Activated CD4-positive, alpha-beta T cell treated with anti-CD3 and anti-CD28 coated beads, Interleukin-2, Interleukin-6, amounts not matched to agents 100 ng/mL and 50 ng/mL, durations not matched to agents 16 hours and 8 hours (primary cell): ENCODE data around the gene CACHD1.
"Not testable (repeated sequence)": the region's sequence is repeated elsewhere in the genome, so short reads cannot be mapped to it uniquely, and the experiment has no call there.

ENCODE experiments used
- DNase-seq: peaks from one replicate; pipeline ENCODE4 v3.0.0-alpha.2; 2020

Gene CACHD1

DNA sequence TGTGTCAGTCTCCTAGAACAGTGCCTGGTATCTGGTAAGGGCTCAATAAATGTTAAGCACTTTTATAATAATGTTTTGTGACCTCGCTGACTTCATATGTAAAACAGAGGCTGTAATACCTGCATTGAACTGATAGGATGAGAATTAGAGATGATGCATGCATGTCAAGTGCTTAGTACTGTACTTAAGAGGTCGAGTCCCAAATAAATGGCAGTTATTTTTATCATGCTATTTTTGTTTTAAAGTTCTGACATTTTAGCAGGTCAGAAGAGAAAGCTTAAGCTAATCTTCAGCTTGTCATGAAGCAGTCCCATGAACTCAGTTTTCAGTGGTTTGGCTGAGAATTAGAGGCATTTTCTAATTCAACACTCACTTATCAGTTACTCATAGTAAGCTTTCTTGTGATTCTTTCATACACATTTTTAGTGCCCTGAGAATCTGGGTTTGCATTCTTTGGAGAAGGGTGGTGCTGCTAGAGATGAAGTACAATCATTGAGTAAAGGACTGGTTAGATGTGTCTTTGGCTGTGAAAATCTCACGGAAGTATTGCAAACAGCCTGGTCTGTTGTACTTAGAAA is 199.3 kb downstream of the CACHD1 start:
- DNase-seq = no peak

DNA sequence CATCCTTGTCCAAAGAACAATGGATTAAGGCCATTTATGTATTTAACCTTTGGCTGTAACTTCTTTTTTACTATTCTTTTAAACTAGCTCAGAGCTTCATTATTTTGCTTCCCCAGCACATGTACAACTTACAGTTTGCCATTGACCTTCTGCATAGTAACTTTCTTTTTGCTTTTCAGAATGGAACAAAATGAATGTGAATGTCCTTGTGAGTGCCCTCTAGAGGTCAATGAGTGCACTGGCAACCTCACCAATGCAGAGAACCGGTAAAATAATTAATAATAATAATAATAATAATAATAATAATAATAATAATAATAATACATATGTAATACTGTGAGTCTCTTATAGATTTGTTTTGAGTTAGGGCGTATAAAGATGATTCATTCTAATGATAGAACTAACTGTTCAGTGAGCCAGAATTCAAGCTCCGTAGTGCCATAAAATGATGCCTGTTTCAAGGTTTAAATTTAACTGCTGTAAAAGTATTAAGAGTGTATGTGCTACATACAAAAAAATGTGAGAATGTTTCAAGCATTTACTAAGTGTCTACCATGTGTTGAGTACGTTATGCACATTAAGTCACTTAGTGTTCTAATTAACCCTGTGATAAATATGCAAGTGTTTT is 205.9 kb downstream of the CACHD1 start:
- DNase-seq = peak; percentile 11

GRCh38 chr1:64676386-64676785 is 206.5 kb downstream of the CACHD1 start:
- no peak for DNase-seq

DNA sequence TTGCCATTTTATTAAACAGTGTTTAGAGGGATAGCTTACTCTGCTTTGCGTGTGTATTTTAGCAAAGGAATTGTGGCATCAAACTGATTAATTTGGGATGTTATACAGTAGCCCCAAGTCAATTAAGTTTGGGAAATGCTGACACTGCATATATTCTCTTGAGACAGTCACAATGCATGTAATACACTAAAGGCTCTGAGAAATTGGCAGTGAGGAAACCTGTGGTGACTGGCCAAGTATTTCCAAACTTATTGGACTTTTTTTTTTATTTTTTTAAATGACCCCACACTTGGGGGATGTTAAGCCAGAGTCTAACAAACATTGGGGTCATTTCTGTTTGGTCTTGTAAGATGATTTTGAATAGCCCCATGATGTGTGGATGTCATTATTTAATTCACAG is 207.6 kb downstream of the CACHD1 start:
- DNase-seq = no peak

DNA sequence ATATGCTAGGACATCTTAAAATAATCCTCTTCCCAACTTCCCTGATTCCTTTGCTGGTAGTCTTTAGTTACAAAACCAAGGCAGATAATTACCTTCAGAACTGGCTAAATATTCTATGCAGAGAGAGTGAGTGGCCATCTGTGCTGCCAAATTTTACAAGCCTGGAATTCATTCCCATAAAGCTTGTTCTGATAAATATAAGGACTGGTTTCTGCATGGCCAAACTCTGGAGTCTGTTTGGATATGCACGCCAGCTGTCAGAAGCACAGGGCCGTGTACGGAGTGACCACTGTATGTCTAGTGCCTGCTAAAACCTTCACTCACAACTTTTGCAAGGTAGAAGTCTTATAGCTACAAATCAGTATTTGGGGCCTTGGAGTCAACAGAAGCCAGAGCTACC is 208.4 kb downstream of the CACHD1 start:
- DNase-seq = no peak

DNA sequence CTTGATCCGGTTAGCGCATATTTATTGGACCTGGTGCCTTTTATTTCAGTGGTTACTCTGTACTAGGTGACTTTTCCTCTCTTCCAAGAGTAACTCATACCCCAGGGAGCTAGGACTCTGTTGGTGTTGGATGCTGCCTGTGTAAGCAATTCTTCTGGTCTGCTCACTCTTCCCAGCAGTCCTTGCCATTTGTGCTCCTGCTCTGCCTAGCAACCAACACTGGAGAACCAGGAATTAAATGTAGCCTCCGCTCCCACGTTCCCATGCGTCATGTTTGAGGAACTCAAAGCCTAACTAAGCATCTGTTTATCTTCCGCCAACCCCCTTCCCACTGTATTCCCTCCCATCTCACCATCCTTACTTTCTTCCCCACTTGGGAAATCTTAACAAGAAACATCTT is 209.2 kb downstream of the CACHD1 start:
- DNase-seq = no peak

GRCh38 chr1:64680599-64680998 is 210.7 kb downstream of the CACHD1 start:
- DNase-seq = no peak

DNA sequence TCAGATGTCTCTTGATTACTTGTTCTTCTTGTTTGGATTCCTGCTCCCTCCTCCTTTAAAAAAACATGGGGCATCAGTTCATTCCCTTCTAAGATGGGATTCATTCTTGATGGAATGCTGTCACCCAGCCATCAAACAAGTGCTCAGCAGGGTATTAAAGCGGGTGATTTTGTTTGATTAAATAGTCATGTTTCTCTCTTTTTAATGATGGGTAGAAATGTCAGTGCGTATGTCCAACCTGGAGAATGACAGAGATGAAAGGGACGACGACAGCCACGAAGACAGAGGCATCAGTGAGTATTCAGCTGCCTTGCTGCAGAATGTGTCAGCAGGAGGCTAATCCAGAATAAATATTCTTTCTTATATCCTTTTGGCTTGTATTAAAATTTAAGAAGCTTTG is 211.1 kb downstream of the CACHD1 start:
- no peak for DNase-seq

DNA sequence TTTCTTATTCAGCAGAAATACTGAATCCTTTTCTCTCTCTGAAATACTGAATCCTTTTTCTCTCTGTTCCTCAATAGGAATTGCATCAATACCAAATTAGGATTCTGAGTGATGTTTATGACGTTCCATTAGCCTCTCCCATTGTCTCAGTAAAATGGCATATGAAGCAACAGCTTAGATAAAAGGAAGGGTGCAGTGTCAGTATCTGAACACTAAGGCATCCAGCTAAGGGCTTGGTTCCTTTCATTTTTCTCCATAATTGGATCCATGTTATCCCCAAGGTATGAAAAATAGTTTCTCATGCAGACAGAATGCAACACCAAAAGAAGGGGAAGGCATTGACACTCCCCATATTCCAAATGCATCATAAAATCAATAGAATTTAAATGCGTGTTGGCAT is 213.5 kb downstream of the CACHD1 start:
- DNase-seq = no peak

- no peak for DNase-seq
Observed at GRCh38 chr1:64685217-64685616, 215.3 kb downstream of the CACHD1 start.

DNA sequence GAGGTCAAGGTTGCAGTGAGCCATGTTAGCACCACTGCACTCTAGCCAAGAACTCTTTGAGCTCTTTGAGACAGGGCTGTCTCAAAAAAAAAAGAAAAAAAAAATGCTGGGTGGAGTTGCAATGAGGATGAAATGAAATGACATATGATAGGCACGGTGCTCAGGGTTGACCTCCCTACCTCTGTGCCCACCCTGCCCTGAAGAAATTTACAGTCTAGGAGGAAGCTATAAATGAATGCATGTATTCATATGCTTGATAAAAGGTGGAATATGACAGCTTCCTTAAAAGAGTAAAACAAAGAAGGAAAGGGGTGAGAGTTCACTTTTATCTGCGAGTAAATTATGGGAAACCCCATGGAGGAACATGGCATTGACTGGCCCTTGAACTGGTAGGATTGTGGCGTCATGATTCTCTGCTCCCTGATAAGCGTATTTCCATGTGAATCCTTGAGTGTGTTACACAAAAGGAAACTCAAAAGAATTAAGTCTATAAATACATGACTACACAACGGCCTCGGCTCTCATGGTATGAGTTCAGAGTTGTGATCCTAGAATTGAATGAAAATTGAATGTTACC is 215.9 kb downstream of the CACHD1 start:
- DNase-seq = no peak

DNA sequence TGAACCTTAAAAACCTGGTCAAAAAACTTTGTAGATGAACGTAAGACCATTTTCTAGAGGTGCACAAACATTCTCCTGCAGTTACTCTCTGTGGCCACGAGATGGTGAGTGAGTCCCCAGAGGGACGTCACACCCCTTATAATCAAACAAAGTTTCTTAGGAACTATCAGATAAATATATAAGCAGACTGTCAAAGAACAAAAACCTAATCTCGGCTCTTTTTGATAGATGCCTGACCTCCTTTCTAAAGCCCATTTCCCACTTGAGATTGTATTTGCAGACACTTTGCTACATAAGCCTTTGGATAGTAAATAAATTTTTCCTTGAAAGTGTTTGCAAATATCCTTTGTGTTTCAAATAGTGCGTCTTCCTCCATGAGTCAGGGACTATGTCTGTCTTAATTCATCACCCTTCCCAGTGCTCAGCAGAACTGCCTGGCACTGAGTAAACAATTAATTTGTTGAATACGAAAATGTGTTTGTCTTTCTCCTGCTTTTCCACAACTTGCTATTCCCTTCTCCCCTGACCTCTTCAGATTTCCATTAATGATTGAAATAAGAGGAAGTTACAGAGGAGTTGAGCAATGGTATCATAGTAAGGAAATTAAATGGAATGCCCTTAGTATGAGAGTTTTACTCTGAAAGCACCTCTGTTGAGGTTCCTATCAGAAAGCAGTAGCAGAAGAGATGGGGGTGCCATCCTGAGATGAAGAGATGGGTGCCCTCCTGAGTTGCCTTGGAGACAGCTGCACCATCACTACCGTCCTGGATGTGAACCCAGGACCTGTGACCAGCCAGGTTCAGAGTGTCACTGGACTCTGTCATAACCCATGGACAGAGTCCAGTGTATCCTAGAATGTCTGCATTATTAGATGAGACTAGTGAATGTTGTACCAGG is 217.1 kb downstream of the CACHD1 start:
- DNase-seq = peak; percentile 41

DNA sequence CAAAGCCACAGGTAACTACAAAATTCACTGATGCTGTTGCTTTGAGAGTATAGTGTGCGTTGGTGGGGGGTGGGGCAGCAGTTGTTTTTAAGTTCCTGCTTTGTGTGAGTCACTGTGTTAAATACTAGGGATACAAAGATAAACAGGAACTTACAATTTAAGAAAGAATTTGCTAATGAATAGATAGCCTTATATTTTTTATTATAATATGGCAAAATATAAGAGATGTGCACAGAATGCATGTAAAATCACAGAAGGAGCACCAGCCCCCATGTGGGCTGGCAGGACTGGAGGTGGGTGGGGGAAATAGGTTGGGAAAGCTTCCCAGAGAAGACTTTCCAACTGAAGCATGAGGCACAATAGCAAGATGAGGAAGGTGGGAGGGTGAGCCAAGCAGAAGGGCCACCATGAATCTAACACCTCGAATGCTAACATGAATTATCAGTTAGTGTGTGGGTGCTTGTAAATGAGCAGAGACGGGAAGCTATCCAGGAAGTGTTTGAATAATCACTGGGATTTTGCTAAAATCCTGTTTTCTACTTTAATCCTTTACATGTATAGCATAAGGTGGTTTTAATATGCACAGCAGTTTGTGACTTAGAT is 217.9 kb downstream of the CACHD1 start:
- DNase-seq = no peak

DNA sequence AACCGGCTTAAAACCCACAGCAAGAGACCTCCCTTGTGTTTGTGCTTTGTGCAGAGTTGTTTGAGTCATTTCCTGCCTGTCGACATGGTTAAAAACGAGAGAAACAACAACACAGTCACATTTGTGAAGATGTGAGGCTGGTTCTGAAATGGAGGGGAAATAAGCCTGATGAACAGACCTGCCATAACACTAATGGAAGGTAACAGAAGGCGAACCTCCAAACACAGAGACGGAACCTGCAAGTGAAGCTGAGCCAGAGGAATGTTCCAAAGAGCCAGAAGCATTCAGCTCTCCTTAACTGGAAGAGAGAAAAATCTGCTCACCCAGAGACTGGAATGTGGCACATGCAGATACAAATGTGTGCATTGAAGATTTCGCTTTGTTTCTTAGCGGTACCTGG is 221.7 kb downstream of the CACHD1 start:
- DNase-seq = peak; percentile 36

GRCh38 chr1:64692911-64693310 is 223.0 kb downstream of the CACHD1 start:
- no peak for DNase-seq

- no peak for DNase-seq
Observed at GRCh38 chr1:64693406-64693805, 223.5 kb downstream of the CACHD1 start.

GRCh38 chr1:64696879-64697278 is 226.9 kb downstream of the CACHD1 start:
- DNase-seq = no peak

- no peak for DNase-seq
Observed at GRCh38 chr1:64699327-64699726, 229.4 kb downstream of the CACHD1 start.

- no peak for DNase-seq
Observed at GRCh38 chr1:64701071-64701470, 231.1 kb downstream of the CACHD1 start.

- no peak for DNase-seq
Observed at GRCh38 chr1:64701886-64702285, 232.0 kb downstream of the CACHD1 start.

DNA sequence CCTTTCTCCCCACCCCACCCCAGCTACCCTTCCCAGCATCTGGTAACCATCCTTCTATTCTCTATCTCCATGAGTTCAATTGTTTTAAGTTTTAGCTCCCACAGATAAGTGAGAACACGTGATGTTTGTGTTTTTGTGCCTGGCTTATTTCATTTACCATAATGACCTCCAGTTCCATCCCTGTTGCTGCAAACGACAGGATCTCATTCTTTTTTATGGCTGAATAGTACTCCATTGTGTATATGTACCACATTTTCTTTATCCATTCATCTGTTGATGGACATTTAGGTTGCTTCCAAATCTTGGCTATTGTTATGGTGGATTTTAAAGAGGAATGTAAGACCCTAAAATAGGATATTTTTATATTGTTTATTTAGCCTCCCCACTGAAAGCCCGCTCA is 232.7 kb downstream of the CACHD1 start:
- DNase-seq = not testable (repeated sequence)

GRCh38 chr1:64703600-64703999 is 233.7 kb downstream of the CACHD1 start:
- no peak for DNase-seq

DNA sequence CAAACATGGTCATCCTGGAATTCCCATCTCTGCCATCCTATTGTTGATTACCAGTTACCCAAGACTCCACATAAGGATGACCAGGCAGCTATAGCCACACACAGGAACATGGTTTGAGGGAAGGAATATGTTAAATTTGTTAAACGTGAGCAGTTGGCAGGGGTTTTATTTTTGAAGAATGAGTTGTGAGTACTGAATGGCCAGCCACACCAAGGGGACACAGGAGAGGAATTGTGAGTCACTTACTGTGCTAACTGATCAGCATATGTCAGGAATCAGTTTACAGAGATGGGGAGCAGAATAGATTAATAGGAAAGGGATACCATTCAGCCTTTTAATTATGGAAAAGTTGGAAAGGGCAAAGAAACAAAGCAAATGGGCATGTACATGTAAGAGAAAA is 235.7 kb downstream of the CACHD1 start:
- DNase-seq = no peak
